Prostate gland (tissue), 2 donors: ENCODE data around the gene RNF26.

ENCODE experiments used
- CTCF ChIP-seq, 4 experiments: fragments of 200-600 bp in 2 of 4; fragments of 450-650 bp in 2 of 4; sonication (generic) in 2 of 4; IDR thresholded peaks; 1 replicate in 3 of 4; 2 replicates in 1 of 4; pipeline ENCODE4 v1.5.1; 2016 to 2019; ENCODE audit warnings: antibody characterized with exemption in 4 of 4, mild to moderate bottlenecking in 2 of 4, moderate library complexity in 2 of 4
- POLR2A ChIP-seq: fragments of 450-650 bp; IDR thresholded peaks from one replicate; pipeline ENCODE4 v1.6.1; 2016; ENCODE audit warnings: antibody characterized with exemption, mild to moderate bottlenecking
- POLR2AphosphoS5 ChIP-seq: sonication (generic); formaldehyde crosslinking; IDR thresholded peaks from one replicate; pipeline ENCODE4 v1.6.1; 2017; ENCODE audit warnings: antibody characterized with exemption

GRCh38 chr11:119338318-119338890, 4.1 kb downstream of the RNF26 start:
- TF ChIP-seq CTCF (IDR thresholded peaks at IDR 0.05) (peak; percentile 70 to 79 (median 72)), POLR2A (no peak), POLR2AphosphoS5 (peak; percentile 38)
